Skeletal muscle cell (primary cell): ENCODE data around the gene TNFRSF21.

Experiments
- DNase-seq: peaks from one replicate; pipeline ENCODE4 v3.0.0-alpha.2; 2010; ENCODE audit warnings: low read depth
- H3K4me3 ChIP-seq: 2 replicates; pipeline ENCODE4 v1.5.1; 2011; ENCODE audit warnings: low read depth, mild to moderate bottlenecking, control low read depth, low read length, moderate library complexity

TNFRSF21 gene

GRCh38 chr6:47256981-47257730, 52.5 kb downstream of the TNFRSF21 start:
- no peak overlapping the region for H3K4me3 ChIP-seq
- no peak for DNase-seq

DNA sequence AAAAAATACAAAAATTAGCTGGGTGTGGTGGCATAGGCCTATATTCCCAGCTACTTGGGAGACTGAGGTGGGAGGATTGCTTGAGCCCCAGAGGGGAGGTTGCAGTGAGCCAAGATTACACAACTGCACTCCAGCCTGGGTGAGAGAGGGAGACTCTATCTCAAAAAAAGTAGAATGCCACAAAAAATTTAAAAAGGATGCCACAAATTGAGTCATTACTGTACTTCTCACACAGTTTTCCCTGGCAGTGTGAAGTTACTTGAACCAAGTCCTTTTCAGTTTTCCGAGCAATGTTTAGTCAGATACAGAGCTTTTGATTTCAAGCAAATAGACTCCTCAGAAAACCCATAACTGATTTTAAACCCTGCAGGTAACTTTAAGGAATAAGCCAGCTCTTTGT, 53.3 kb downstream of the TNFRSF21 start:
- H3K4me3 ChIP-seq = no peak overlapping the region
- DNase-seq = no peak

- DNase-seq = no peak
- no peak overlapping the region for H3K4me3 ChIP-seq
Measured at GRCh38 chr6:47254906-47255305, 54.8 kb downstream of the TNFRSF21 start.

DNA sequence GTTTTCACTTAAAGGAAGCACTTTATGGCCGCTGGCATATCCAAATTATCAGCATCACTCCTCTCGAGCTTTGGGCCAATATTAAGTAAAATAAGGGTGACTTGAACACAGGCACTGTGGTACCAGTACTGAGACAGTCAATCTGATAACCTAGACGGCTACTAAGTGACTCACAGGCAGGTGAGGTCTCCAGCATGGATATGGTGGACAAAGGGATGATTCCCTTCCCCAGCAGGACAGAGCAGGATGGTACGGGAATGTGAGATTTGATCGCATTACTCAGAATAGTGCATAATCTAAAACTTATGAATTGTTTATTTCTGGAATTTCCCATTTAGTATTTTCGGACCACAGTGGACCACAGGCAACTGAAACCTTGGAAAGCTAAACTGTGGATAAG, 55.7 kb downstream of the TNFRSF21 start:
- DNase-seq = no peak
- no peak overlapping the region for H3K4me3 ChIP-seq

GRCh38 chr6:47253136-47253535, 56.6 kb downstream of the TNFRSF21 start:
- no peak overlapping the region for H3K4me3 ChIP-seq
- DNase-seq = no peak

- DNase-seq = no peak
- no peak overlapping the region for H3K4me3 ChIP-seq
Measured at GRCh38 chr6:47252633-47253032, 57.1 kb downstream of the TNFRSF21 start.

- no peak overlapping the region for H3K4me3 ChIP-seq
- no peak for DNase-seq
Measured at GRCh38 chr6:47251396-47251795, 58.3 kb downstream of the TNFRSF21 start.

GRCh38 chr6:47250302-47250701, 59.4 kb downstream of the TNFRSF21 start:
- no peak overlapping the region for H3K4me3 ChIP-seq
- no peak for DNase-seq

DNA sequence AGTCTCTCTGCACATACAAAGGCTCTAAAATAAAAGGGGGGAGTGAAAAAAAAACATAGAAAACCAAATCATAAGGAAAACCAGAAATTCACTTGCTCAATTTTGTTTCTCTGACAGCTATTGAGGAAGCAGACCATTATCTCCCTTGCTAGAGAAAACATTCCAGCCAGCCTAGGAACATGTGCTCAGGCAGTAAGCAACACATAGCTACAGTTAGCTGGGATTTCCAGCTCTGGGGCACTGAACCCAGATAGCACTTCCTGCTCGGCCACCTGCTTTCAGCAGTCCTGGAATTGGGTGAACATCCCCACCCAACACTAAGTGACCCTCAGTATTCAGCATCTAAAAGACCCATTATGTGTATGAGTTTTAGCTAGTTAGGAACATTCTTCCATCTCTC, 61.3 kb downstream of the TNFRSF21 start:
- DNase-seq = no peak
- H3K4me3 ChIP-seq = no peak overlapping the region

DNA sequence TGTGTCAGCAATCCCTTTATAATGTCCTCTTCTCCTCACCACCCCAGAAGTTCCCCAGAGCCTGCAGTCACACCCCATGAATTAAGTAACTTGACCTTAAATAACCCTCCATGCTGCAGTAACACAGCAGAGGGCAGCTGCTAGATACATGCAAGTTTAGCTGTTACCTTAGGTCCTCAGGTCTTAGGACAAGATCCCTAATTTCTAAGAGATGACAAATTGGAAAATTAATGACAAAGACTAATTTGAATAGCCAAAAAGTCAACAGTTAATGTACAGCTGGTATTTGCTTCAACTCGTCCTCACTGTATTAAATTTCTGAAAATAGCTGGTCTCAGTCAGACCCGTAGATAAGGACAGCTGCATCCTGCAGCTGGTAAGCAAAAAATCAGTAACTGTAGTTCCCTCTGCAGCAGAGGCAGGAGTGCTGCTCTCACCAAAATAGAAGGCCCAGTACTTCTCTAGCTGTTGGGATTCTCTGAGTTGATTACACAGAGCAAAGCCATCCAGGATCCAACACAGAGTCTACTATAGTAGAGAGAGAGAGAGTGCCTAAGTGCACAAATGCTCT, 62.4 kb downstream of the TNFRSF21 start:
- H3K4me3 ChIP-seq = no peak overlapping the region
- DNase-seq = no peak

DNA sequence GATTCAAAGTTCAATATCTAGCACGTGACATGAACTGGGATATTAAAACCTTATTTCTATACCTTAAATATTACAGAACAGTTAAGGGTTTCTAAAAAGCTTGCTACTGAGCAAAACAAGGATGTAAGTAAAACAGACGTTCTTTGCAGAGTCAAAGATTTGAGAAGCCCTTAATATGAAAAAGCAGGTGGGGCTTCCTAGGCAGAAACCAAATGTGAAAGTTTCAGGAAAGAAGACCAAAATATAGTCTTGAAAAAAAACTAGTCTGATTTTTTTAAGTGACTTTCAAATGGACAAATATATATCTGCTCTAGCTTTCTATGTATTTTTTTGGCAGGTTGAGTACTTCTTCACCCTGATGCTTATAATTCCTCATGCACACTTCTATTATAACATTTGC, 63.2 kb downstream of the TNFRSF21 start:
- no peak overlapping the region for H3K4me3 ChIP-seq
- DNase-seq = no peak

DNA sequence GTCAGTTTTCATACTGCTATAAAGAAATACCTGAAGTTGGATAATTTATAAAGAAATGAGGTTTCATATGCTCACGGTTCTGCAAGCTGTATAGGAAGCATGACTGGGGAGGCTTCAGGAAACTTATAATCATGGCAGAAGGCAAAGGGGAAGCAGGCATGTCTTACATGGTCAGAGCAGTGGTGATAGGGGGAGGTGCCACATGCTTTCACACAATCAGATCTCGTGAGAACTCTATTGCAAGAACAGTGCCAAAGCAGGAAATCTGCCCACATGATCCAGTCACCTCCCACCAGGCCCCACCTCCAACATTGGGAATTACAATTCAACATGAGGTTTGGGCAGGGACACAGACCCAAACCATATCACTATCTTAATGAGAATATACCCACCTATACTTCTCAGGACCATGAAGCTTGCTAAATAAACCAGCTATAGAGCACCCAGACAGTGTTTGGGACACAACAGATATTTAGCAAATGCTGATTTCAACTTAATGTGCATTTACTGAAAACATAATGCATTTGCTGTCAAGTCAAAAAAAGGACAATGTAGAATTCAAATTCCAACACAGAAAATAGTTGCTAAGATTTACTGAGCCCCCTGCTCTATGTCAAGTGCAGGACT, 63.8 kb downstream of the TNFRSF21 start:
- no peak overlapping the region for H3K4me3 ChIP-seq

GRCh38 chr6:47242483-47243386, 67.0 kb downstream of the TNFRSF21 start:
- DNase-seq = peak; percentile 80
- no peak overlapping the region for H3K4me3 ChIP-seq

More for the DNA sequence above, 63.8 kb downstream of the TNFRSF21 start:
- DNase-seq = no peak

DNA sequence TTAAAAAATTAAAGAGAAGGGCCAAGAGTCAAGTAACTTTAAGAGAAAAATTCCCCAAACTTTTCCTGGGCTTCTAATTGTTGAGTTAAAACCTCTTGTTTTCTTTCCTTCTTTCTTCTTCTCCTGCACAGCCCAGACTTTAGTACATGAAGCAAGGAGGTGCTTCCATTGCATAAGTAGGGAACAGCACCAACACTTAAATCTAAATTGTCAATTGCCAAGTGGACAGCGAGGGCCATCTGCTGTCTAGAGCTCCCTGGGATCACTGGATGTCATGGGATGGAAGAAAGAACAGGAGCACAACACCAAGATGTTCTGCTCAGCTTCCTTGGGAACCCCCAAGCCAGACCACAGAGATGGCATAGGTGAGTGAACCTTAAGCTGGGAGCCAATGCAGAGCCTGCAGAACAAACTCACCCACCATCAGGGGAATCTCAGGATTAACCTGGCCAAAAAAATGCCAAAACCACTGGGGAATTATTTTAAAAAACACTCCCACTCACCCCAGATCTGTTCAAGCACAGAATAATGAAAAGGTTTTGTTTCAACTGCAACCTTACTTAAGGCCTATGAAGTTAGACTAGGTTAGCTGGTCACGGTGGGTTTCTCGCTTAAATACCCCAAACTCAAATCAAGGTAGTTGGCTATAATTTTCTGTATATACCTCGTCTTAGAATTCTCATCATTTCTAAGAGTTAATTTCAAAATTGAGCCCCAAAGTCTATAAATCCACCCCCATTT, 67.8 kb downstream of the TNFRSF21 start:
- DNase-seq = no peak
- no peak overlapping the region for H3K4me3 ChIP-seq

- no peak for DNase-seq
- no peak overlapping the region for H3K4me3 ChIP-seq
Measured at GRCh38 chr6:47240277-47240890, 69.3 kb downstream of the TNFRSF21 start.

DNA sequence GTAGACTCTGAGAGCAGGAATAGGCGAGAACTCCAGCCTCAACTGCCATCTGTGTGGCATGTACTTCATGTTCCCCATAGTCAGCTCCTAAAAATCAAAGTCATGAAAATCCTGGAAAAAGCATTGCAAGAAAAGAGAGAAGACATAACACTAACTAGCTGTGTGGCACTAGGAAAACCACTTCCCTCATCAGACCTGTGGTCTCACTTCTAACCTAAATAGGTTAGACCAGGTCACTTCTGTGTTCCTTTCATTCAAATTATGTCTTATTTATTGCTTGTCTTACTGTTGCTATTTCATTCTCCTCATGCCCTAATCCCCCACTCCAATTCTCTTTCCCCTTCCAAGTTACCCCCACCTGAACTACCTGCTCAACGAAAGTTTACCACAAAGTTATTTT, 70.2 kb downstream of the TNFRSF21 start:
- H3K4me3 ChIP-seq = no peak overlapping the region
- DNase-seq = no peak

GRCh38 chr6:47238456-47238995, 71.2 kb downstream of the TNFRSF21 start:
- no peak for DNase-seq
- no peak overlapping the region for H3K4me3 ChIP-seq

DNA sequence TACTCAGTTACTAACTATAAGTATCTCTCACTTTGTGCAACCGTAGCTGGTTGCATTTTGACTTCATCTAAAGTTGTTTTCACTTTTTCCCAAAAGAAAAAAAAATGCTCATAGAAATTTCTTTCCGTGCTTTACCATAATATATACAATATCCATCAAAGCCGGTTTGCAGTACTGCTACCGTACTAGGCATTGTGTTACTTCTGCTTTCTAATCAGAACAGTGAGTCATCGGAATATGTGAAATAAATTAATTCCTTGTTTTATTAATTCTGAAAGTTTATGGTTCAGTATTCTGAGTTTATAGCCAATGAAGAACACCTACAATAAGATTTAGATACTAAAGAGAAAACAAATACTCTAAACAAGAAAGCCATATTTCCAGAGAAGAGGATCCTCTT, 72.5 kb downstream of the TNFRSF21 start:
- DNase-seq = no peak
- no peak overlapping the region for H3K4me3 ChIP-seq
